ENCODE results near the gene BAHD1.

DNA sequence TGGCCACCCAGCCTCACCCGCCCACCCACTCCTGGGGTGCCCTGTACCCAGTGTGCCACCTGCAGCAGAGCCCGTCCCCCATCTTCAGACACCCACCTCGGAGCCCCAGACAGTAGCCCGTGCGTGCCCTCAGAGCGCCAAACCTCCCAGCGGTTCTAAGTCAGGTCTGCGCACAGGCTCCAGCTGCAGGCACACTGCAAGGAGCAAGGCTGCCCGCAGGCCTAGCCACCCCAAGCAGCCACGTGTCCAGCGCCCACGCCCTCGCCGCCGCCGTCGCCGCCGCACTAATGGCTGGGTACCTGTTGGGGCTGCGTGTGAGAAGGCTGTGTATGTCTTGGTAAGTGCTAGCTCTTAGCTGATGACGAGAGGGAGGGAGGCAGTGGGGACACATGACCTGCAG is 21.2 kb downstream of the BAHD1 start:
- TF ChIP-seq, protein P1, sequence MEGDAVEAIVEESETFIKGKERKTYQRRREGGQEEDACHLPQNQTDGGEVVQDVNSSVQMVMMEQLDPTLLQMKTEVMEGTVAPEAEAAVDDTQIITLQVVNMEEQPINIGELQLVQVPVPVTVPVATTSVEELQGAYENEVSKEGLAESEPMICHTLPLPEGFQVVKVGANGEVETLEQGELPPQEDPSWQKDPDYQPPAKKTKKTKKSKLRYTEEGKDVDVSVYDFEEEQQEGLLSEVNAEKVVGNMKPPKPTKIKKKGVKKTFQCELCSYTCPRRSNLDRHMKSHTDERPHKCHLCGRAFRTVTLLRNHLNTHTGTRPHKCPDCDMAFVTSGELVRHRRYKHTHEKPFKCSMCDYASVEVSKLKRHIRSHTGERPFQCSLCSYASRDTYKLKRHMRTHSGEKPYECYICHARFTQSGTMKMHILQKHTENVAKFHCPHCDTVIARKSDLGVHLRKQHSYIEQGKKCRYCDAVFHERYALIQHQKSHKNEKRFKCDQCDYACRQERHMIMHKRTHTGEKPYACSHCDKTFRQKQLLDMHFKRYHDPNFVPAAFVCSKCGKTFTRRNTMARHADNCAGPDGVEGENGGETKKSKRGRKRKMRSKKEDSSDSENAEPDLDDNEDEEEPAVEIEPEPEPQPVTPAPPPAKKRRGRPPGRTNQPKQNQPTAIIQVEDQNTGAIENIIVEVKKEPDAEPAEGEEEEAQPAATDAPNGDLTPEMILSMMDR (IDR thresholded peaks at IDR 0.05): no peak
- no peak for TF ChIP-seq REST (IDR thresholded peaks at IDR 0.05; ENCODE audit: insufficient read depth in 1 of 2, low read depth in 2 of 2, low read length in 1 of 2)

All from Panc1 (cell line).